ENCODE measurements around the gene GPRC5C. TPM values are rescaled to one million over a fixed set of nuclear protein-coding genes. Genes with fewer than 3 reads are reported as not detected.

GPRC5C gene
- polyA plus RNA-seq, 6 donors from 2014 or later = 0.20 to 0.48 TPM; not detected in 4

- Mint-ChIP-seq H3K36me3 (peaks cover 0 to 8% of the 10 kb centered on the region in 2 donors), H3K4me3 (no peak overlapping the region), H3K4me1 (peaks cover 0 to 5% (median 3%) of the 10 kb centered on the region in 3 donors), H3K27ac (no peak overlapping the region), H3K9me3 (peaks cover 0 to 7% (median 2%) of the 10 kb centered on the region in 7 donors), H3K27me3 (peaks cover 4 to 37% (median 5%) of the 10 kb centered on the region in 3 donors)
- ATAC-seq (ENCODE audit: low read depth in 2 of 2) = no peak
- no peak for DNase-seq
Measured at GRCh38 chr17:74413491-74413890, 18.4 kb upstream of the GPRC5C start.

GRCh38 chr17:74414510-74414909 lies 17.4 kb upstream of the GPRC5C start:
- Mint-ChIP-seq H3K27ac (no peak overlapping the region), H3K27me3 (peaks cover 4 to 47% (median 12%) of the 10 kb centered on the region in 3 donors), H3K9me3 (peaks cover 0 to 7% (median 2%) of the 10 kb centered on the region in 7 donors), H3K36me3 (peaks cover 0 to 8% of the 10 kb centered on the region in 2 donors), H3K4me3 (no peak overlapping the region), H3K4me1 (peaks cover 0 to 5% (median 3%) of the 10 kb centered on the region in 3 donors)
- DNase-seq (no peak), ATAC-seq (ENCODE audit: low read depth in 2 of 2) (no peak)

GRCh38 chr17:74415608-74416396 lies 16.1 kb upstream of the GPRC5C start:
- peaks cover 0 to 2% (median under 1%) of the 10 kb centered on the region in 7 donors for H3K9me3 Mint-ChIP-seq
- H3K27me3 Mint-ChIP-seq = peaks cover 10 to 42% (median 10%) of the 10 kb centered on the region in 3 donors
- H3K4me3 Mint-ChIP-seq = no peak overlapping the region
- peaks cover 0 to 1% of the 10 kb centered on the region in 2 donors for H3K36me3 Mint-ChIP-seq
- H3K4me1 Mint-ChIP-seq = peaks cover 0 to 5% (median 3%) of the 10 kb centered on the region in 3 donors
- ATAC-seq (ENCODE audit: low read depth in 2 of 2) (no peak), DNase-seq (no peak)
- H3K27ac Mint-ChIP-seq = no peak overlapping the region

- Mint-ChIP-seq H3K9me3 (peaks cover 0 to under 1% (median 0%) of the 10 kb centered on the region in 7 donors), H3K4me1 (peaks cover 0 to 5% (median 3%) of the 10 kb centered on the region in 3 donors), H3K27ac (no peak overlapping the region), H3K4me3 (no peak overlapping the region), H3K27me3 (peaks cover 10 to 43% (median 16%) of the 10 kb centered on the region in 3 donors), H3K36me3 (peaks cover 0 to 1% of the 10 kb centered on the region in 2 donors)
- DNase-seq = no peak
- no peak for ATAC-seq (ENCODE audit: low read depth in 2 of 2)
Measured at GRCh38 chr17:74417178-74418045, 14.5 kb upstream of the GPRC5C start.

GRCh38 chr17:74419928-74420411 lies 11.9 kb upstream of the GPRC5C start:
- Mint-ChIP-seq H3K27ac (no peak overlapping the region), H3K4me1 (no peaks in the 10 kb centered on the region), H3K4me3 (no peak overlapping the region), H3K9me3 (peaks cover 0 to 3% (median 0%) of the 10 kb centered on the region in 7 donors), H3K36me3 (peaks cover 0 to 5% of the 10 kb centered on the region in 2 donors), H3K27me3 (peaks cover 18 to 46% (median 31%) of the 10 kb centered on the region in 3 donors)
- ATAC-seq (ENCODE audit: low read depth in 2 of 2) = no peak
- no peak for DNase-seq

GRCh38 chr17:74424117-74424516 lies 7.8 kb upstream of the GPRC5C start:
- H3K4me1 Mint-ChIP-seq = no peaks in the 10 kb centered on the region
- ATAC-seq (ENCODE audit: low read depth in 2 of 2) (no peak), DNase-seq (no peak)
- H3K9me3 Mint-ChIP-seq = peaks cover 0 to 3% (median 0%) of the 10 kb centered on the region in 7 donors
- peaks cover 25 to 60% (median 46%) of the 10 kb centered on the region in 3 donors for H3K27me3 Mint-ChIP-seq
- H3K4me3 Mint-ChIP-seq = no peak overlapping the region
- peaks cover 0 to 5% of the 10 kb centered on the region in 2 donors for H3K36me3 Mint-ChIP-seq
- no peak overlapping the region for H3K27ac Mint-ChIP-seq

- peaks cover 0 to 5% of the 10 kb centered on the region in 2 donors for H3K36me3 Mint-ChIP-seq
- ATAC-seq (ENCODE audit: low read depth in 2 of 2) (no peak), DNase-seq (no peak)
- H3K9me3 Mint-ChIP-seq = peaks cover 0 to 3% (median 0%) of the 10 kb centered on the region in 7 donors
- H3K4me3 Mint-ChIP-seq = no peak overlapping the region
- H3K27me3 Mint-ChIP-seq = peaks cover 25 to 60% (median 47%) of the 10 kb centered on the region in 3 donors
- H3K27ac Mint-ChIP-seq = peak overlapping the region in 1 of 6 donors; percentile 60
- no peaks in the 10 kb centered on the region for H3K4me1 Mint-ChIP-seq
Measured at GRCh38 chr17:74424657-74425056, 7.2 kb upstream of the GPRC5C start.

- Mint-ChIP-seq H3K36me3 (peaks cover 0 to 5% of the 10 kb centered on the region in 2 donors), H3K9me3 (peaks cover 0 to 3% (median 0%) of the 10 kb centered on the region in 7 donors), H3K27me3 (peaks cover 27 to 78% (median 51%) of the 10 kb centered on the region in 3 donors), H3K27ac (no peak overlapping the region), H3K4me3 (no peak overlapping the region), H3K4me1 (peaks cover 10 to 14% (median 13%) of the 10 kb centered on the region in 3 donors)
- ATAC-seq (ENCODE audit: low read depth in 2 of 2) = no peak
- no peak for DNase-seq
Measured at GRCh38 chr17:74426551-74427047, 5.3 kb upstream of the GPRC5C start.

- ATAC-seq (ENCODE audit: low read depth in 2 of 2) (no peak), DNase-seq (no peak)
- peaks cover 0 to 5% of the 10 kb centered on the region in 2 donors for H3K36me3 Mint-ChIP-seq
- peaks cover 0 to 3% (median 0%) of the 10 kb centered on the region in 7 donors for H3K9me3 Mint-ChIP-seq
- peaks cover 10 to 17% (median 16%) of the 10 kb centered on the region in 3 donors for H3K4me1 Mint-ChIP-seq
- H3K27me3 Mint-ChIP-seq = peaks cover 32 to 78% (median 49%) of the 10 kb centered on the region in 3 donors
- H3K27ac Mint-ChIP-seq = peak overlapping the region in 1 of 6 donors; percentile 21
- H3K4me3 Mint-ChIP-seq = no peak overlapping the region
Measured at GRCh38 chr17:74427048-74427762, 4.7 kb upstream of the GPRC5C start.

GRCh38 chr17:74427763-74428153 lies 4.1 kb upstream of the GPRC5C start:
- H3K27ac Mint-ChIP-seq = no peak overlapping the region
- H3K4me3 Mint-ChIP-seq = no peak overlapping the region
- ATAC-seq (ENCODE audit: low read depth in 2 of 2) (no peak), DNase-seq (no peak)
- peaks cover 27 to 74% (median 45%) of the 10 kb centered on the region in 3 donors for H3K27me3 Mint-ChIP-seq
- peaks cover 10 to 18% (median 18%) of the 10 kb centered on the region in 3 donors for H3K4me1 Mint-ChIP-seq
- no peaks in the 10 kb centered on the region for H3K9me3 Mint-ChIP-seq
- peaks cover 0 to under 1% of the 10 kb centered on the region in 2 donors for H3K36me3 Mint-ChIP-seq

- ATAC-seq (ENCODE audit: low read depth in 2 of 2) = peak in 1 of 2 donors; percentile 30
- Mint-ChIP-seq H3K27me3 (peaks cover 33 to 84% (median 51%) of the 10 kb centered on the region in 3 donors), H3K27ac (peak overlapping the region in 3 of 6 donors; percentile 27 to 47 (median 33))
Measured at GRCh38 chr17:74429604-74430384, 2.1 kb upstream of the GPRC5C start.

GRCh38 chr17:74430385-74430705 lies 1.5 kb upstream of the GPRC5C start:
- Mint-ChIP-seq H3K27ac (peak overlapping the region in 3 of 6 donors; percentile 33 to 61 (median 47)), H3K4me1 (peaks cover 10 to 22% (median 20%) of the 10 kb centered on the region in 3 donors), H3K4me3 (peak overlapping the region; percentile 9 to 86 (median 74)), H3K9me3 (peaks cover 0 to 3% (median 0%) of the 10 kb centered on the region in 7 donors), H3K36me3 (peaks cover 0 to 7% of the 10 kb centered on the region in 2 donors), H3K27me3 (peaks cover 36 to 81% (median 50%) of the 10 kb centered on the region in 3 donors)
- ATAC-seq (ENCODE audit: low read depth in 2 of 2) (no peak), DNase-seq (no peak)

More at GRCh38 chr17:74429604-74430384, 2.1 kb upstream of the GPRC5C start:
- Mint-ChIP-seq H3K4me3 (peak overlapping the region in 6 of 8 donors; percentile 64 to 86 (median 78)), H3K36me3 (peaks cover 0 to 7% of the 10 kb centered on the region in 2 donors), H3K9me3 (peaks cover 0 to 1% (median 0%) of the 10 kb centered on the region in 7 donors), H3K4me1 (peaks cover 10 to 22% (median 20%) of the 10 kb centered on the region in 3 donors)
- no peak for DNase-seq
